NCI-H1436 (cell line): ENCODE measurements around the gene CNTNAP2.

Source experiments
- DNase-seq: peaks from one replicate; lab custom pipeline; 2025; lab: John Stamatoyannopoulos, UW

The CNTNAP2 gene

GRCh38 chr7:147857152-147858140 is 1740.8 kb downstream of the CNTNAP2 start:
- DNase-seq = no peak

- DNase-seq = no peak
Observed at GRCh38 chr7:147858421-147858820, 1741.8 kb downstream of the CNTNAP2 start.

GRCh38 chr7:147859033-147859432 is 1742.4 kb downstream of the CNTNAP2 start:
- DNase-seq = no peak

GRCh38 chr7:147859486-147859885 is 1742.9 kb downstream of the CNTNAP2 start:
- DNase-seq = no peak

- no peak for DNase-seq
Observed at GRCh38 chr7:147861058-147861716, 1744.6 kb downstream of the CNTNAP2 start.

- no peak for DNase-seq
Observed at GRCh38 chr7:147861945-147862344, 1745.3 kb downstream of the CNTNAP2 start.

- DNase-seq = no peak
Observed at GRCh38 chr7:147869456-147869855, 1752.9 kb downstream of the CNTNAP2 start.

- DNase-seq = no peak
Observed at GRCh38 chr7:147878912-147879661, 1762.5 kb downstream of the CNTNAP2 start.

- no peak for DNase-seq
Observed at GRCh38 chr7:147885869-147886268, 1769.3 kb downstream of the CNTNAP2 start.

GRCh38 chr7:147894271-147894670 is 1777.7 kb downstream of the CNTNAP2 start:
- peak; percentile 1 for DNase-seq

- DNase-seq = no peak
Observed at GRCh38 chr7:147896121-147896520, 1779.5 kb downstream of the CNTNAP2 start.

GRCh38 chr7:147903536-147904218 is 1787.1 kb downstream of the CNTNAP2 start:
- no peak for DNase-seq

- DNase-seq = no peak
Observed at GRCh38 chr7:147904219-147904576, 1787.6 kb downstream of the CNTNAP2 start.

- no peak for DNase-seq
Observed at GRCh38 chr7:147909431-147910148, 1793.0 kb downstream of the CNTNAP2 start.

- DNase-seq = no peak
Observed at GRCh38 chr7:147911201-147911601, 1794.6 kb downstream of the CNTNAP2 start.

- no peak for DNase-seq
Observed at GRCh38 chr7:147912291-147912690, 1795.7 kb downstream of the CNTNAP2 start.

GRCh38 chr7:147912946-147913638 is 1796.5 kb downstream of the CNTNAP2 start:
- no peak for DNase-seq

GRCh38 chr7:147915781-147916180 is 1799.2 kb downstream of the CNTNAP2 start:
- no peak for DNase-seq

GRCh38 chr7:147916573-147916972 is 1800.0 kb downstream of the CNTNAP2 start:
- no peak for DNase-seq

GRCh38 chr7:147923841-147924240 is 1807.2 kb downstream of the CNTNAP2 start:
- DNase-seq = no peak

- DNase-seq = no peak
Observed at GRCh38 chr7:147937428-147937827, 1820.8 kb downstream of the CNTNAP2 start.
